ENCODE data around the gene SFXN5.

DNA sequence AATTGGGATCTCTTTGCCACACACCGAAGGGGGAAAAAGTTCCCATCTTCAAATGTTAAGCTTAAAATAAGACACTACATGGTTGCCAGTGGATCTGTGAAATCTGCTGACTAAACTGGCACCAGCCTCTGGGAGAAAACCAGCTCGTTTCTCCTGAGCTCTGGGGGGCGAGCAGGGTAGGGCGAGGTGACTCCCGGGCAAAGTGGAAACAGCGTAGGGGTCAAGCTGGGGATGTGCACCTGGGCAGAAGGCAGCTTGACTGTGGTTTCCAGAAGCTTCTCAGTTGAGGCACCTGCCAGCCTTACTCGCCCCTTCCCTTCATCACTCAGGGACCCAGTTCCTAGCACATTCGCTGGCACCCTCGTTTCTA, 62.8 kb downstream of the SFXN5 start:
- TF ChIP-seq, protein P1, sequence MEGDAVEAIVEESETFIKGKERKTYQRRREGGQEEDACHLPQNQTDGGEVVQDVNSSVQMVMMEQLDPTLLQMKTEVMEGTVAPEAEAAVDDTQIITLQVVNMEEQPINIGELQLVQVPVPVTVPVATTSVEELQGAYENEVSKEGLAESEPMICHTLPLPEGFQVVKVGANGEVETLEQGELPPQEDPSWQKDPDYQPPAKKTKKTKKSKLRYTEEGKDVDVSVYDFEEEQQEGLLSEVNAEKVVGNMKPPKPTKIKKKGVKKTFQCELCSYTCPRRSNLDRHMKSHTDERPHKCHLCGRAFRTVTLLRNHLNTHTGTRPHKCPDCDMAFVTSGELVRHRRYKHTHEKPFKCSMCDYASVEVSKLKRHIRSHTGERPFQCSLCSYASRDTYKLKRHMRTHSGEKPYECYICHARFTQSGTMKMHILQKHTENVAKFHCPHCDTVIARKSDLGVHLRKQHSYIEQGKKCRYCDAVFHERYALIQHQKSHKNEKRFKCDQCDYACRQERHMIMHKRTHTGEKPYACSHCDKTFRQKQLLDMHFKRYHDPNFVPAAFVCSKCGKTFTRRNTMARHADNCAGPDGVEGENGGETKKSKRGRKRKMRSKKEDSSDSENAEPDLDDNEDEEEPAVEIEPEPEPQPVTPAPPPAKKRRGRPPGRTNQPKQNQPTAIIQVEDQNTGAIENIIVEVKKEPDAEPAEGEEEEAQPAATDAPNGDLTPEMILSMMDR (tag by site-specific recombination; IDR thresholded peaks at IDR 0.05): no peak
- TF ChIP-seq ZNF324 (tag by site-specific recombination; IDR thresholded peaks at IDR 0.05): no peak
- no peak for TF ChIP-seq ZNF223 (tag by site-specific recombination; IDR thresholded peaks at IDR 0.05)
- no peak for TF ChIP-seq ZNF416 (tag by site-specific recombination; IDR thresholded peaks at IDR 0.05)
- no peak for TF ChIP-seq ZBTB20 (tag by site-specific recombination; IDR thresholded peaks at IDR 0.05)
- TF ChIP-seq HOXC10 (CRISPR knock-in tag; IDR thresholded peaks at IDR 0.05): no peak

Data from HEK293 (cell line).